ENCODE measurements around the gene IER5L. TPM values are rescaled to one million over a fixed set of nuclear protein-coding genes. Genes with fewer than 3 reads are reported as not detected.

IER5L gene
- total and polyA plus RNA-seq, 9 of the 15 experiments (the other 6 are each of a cell fraction or from before 2014, with no cell fraction given), result 0.14 to 11.9 (median 0.52) TPM

- TF ChIP-seq CREB3 (tag; conservative IDR thresholded peaks at IDR 0.05; ENCODE audit: low read depth) (0 out of 2 replicates have a peak, but pooled peaks have one; percentile 47), NFXL1 (CRISPR knock-in tag; IDR thresholded peaks at IDR 0.05) (no peak), TEAD1 (CRISPR knock-in tag; IDR thresholded peaks at IDR 0.05) (no peak), KLF13 (tag; IDR thresholded peaks at IDR 0.05; ENCODE audit: borderline replicate concordance, low read depth) (peak; percentile 75; the same call in 1 of the 2 replicates), CREB5 (CRISPR knock-in tag; IDR thresholded peaks at IDR 0.05) (no peak), ETS1 (conservative IDR thresholded peaks at IDR 0.05; ENCODE audit: control insufficient read depth, low read depth, low read length) (peak; percentile 85), ZNF518B (CRISPR knock-in tag; IDR thresholded peaks at IDR 0.05) (no peak), KDM2B (CRISPR knock-in tag; IDR thresholded peaks at IDR 0.05) (no peak), RUNX1 (IDR thresholded peaks at IDR 0.05; ENCODE audit: low read depth) (no peak), ZBTB43 (CRISPR knock-in tag; IDR thresholded peaks at IDR 0.05) (no peak), DLX4 (CRISPR knock-in tag; IDR thresholded peaks at IDR 0.05) (no peak), SNRNP70 (optimal IDR thresholded peaks at IDR 0.05; ENCODE audit: low read depth, low read length) (no peak), TGIF2 (CRISPR knock-in tag; IDR thresholded peaks at IDR 0.05) (no peak)
These were observed 2.0 kb downstream of the IER5L start (continued) for GRCh38 chr9:129175825-129176633.

All from K562 (cell line).